Peyer's patch (tissue), 4 donors: ENCODE data around the gene MEA1. TPM values are rescaled to one million over a fixed set of nuclear protein-coding genes. Genes with fewer than 3 reads are reported as not detected.
"Not testable (repeated sequence)": the region's sequence is repeated elsewhere in the genome, so short reads cannot be mapped to it uniquely, and the experiment has no call there.

Experiments used
- DNase-seq, 3 donors: peaks; one replicate each; pipeline ENCODE4 v3.0.0-alpha.2; 2017 to 2019
- H3K27ac ChIP-seq, 4 donors: fragments of 200-600 bp; sonication (generic); one replicate each; pipeline ENCODE4 v1.5.1; 2016 to 2019
- H3K27me3 ChIP-seq, 2 donors: fragments of 200-600 bp; sonication (generic); one replicate each; pipeline ENCODE4 v1.5.1; 2019
- H3K36me3 ChIP-seq, 3 donors: fragments of 200-600 bp; sonication (generic); one replicate each; pipeline ENCODE4 v1.5.1; 2016 to 2019
- H3K4me1 ChIP-seq, 4 donors: fragments of 200-600 bp; sonication (generic); one replicate each; pipeline ENCODE4 v1.5.1; 2016 to 2019
- H3K4me3 ChIP-seq, 4 donors: fragments of 200-600 bp; sonication (generic); 1 replicate in 3 of 4; 2 replicates in 1 of 4; pipeline ENCODE4 v1.5.1; 2016 to 2019; ENCODE audit warnings: mild to moderate bottlenecking in 1 of 4
- H3K9me3 ChIP-seq, 4 donors: fragments of 200-600 bp; sonication (generic); one replicate each; pipeline ENCODE4 v1.5.1; 2016 to 2019; ENCODE audit warnings: mild to moderate bottlenecking in 1 of 4
- POLR2A ChIP-seq, 2 donors: fragments of 450-650 bp; IDR thresholded peaks; one replicate each; pipeline ENCODE4 v1.5.1; 2017; ENCODE audit warnings: antibody characterized with exemption in 2 of 2, mild to moderate bottlenecking in 2 of 2, moderate library complexity in 2 of 2
- total RNA-seq, 4 donors: library from RNA; depleted of rRNA; stranded (reverse); fragments of >200 nt; gene quantifications; one replicate each; pipeline ENCODE4 v1.1.0, GENCODE V29; 2016
- TF ChIP-seq, protein P1 (sequence below), 6 experiments: fragments of 450-650 bp in 4 of 6; fragments of 200-600 bp in 2 of 6; sonication (generic) in 1 of 6; IDR thresholded peaks; one replicate each; pipeline ENCODE4 v1.5.1; 2017 to 2019; ENCODE audit warnings: antibody characterized with exemption in 6 of 6, mild to moderate bottlenecking in 3 of 6, moderate library complexity in 1 of 6

The MEA1 gene
- total RNA-seq, 4 donors from 2014 or later, result 34.3 to 40.4 (median 36.1) TPM

DNA sequence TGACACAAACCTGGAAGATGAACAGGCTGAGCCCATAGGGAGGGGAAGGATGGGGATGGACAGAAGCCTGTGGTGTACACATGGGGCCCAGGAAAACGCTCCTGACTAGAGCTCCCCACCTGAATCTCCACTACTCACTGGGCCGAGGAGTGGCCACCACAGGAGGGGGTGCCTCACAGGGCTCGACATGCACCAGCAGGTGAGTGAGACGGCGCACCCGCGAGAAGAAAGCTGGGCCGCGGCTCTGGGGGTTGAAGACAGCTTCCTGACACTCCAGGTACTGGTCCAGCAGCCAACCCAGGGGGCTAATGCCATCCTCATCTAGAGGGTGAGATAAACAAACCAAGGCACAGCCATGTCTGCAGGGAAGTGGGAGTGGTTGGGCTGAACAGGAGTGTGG, 29.6 kb upstream of the MEA1 start:
- DNase-seq, result no peak
- Histone ChIP-seq H3K27ac (no peak overlapping the region), H3K27me3 (no peaks in the 10 kb centered on the region), H3K36me3 (peaks cover 0 to 82% (median 0%) of the 10 kb centered on the region in 3 donors), H3K4me1 (no peaks in the 10 kb centered on the region), H3K4me3 (no peak overlapping the region), H3K9me3 (no peaks in the 10 kb centered on the region)
- TF ChIP-seq POLR2A (IDR thresholded peaks at IDR 0.05), result no peak
- TF ChIP-seq, protein P1, sequence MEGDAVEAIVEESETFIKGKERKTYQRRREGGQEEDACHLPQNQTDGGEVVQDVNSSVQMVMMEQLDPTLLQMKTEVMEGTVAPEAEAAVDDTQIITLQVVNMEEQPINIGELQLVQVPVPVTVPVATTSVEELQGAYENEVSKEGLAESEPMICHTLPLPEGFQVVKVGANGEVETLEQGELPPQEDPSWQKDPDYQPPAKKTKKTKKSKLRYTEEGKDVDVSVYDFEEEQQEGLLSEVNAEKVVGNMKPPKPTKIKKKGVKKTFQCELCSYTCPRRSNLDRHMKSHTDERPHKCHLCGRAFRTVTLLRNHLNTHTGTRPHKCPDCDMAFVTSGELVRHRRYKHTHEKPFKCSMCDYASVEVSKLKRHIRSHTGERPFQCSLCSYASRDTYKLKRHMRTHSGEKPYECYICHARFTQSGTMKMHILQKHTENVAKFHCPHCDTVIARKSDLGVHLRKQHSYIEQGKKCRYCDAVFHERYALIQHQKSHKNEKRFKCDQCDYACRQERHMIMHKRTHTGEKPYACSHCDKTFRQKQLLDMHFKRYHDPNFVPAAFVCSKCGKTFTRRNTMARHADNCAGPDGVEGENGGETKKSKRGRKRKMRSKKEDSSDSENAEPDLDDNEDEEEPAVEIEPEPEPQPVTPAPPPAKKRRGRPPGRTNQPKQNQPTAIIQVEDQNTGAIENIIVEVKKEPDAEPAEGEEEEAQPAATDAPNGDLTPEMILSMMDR (IDR thresholded peaks at IDR 0.05), result no peak

DNA sequence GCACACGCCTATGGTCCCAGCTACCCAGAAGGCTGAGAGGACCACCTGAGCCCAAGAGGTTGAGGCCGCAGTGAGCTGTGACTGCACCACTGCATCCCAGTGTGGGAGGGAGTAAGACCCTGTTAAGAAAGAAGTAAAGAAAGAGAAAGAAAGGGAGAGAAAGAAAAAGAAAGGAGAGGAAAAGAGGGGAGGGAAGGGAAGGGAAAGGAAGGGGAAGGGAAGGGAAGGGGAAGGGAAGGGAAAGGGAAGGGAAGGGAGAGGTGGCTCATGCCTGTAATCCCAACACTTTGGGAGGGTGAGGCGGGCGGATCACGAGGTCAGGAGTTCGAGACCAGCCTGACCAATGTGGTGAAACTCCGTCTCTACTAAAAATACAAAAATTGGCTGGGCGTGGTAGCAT, 27.7 kb upstream of the MEA1 start:
- not testable (repeated sequence) for H3K4me3 ChIP-seq, DNase-seq, H3K27ac ChIP-seq, H3K9me3 ChIP-seq, H3K27me3 ChIP-seq, H3K4me1 ChIP-seq
- peaks cover 0 to 84% (median 0%) of the 10 kb centered on the region in 3 donors for H3K36me3 ChIP-seq

DNA sequence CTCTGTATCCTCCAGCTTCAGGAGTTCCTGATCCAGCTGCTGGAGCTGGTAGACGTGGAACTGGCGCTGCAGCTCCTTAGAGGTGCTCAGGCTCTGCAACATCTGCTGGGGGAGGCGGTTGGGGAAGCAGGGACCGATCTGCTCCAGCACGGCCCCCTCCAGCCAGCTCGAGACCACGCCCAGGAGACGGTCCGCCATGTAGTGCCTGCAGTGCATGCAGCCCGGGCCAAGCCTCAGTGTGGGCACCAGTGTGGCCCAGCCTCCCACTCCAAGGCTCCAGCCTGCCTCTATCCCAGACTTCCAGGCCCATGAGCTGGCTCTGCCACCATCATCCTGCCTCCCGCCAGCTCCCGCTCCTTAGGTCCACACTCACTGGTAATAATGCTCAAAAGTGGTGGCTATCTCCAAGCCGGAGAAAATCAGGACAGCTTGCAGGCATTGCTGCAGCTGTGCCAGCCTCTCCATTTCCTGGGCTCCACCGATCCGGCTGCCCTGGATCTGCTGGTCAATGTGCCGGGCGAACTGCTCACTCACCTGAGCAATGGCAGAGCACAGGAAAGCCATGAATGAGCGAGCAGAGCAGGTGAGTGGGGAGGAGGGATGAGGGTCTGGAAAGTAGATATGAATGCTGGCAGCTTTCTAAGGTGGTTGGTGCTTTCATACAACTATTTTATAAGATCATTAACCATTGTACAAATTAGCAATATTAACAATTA, 27.0 kb upstream of the MEA1 start:
- Histone ChIP-seq H3K27ac (no peak overlapping the region), H3K36me3 (peaks cover 0 to 83% (median 0%) of the 10 kb centered on the region in 3 donors)

DNA sequence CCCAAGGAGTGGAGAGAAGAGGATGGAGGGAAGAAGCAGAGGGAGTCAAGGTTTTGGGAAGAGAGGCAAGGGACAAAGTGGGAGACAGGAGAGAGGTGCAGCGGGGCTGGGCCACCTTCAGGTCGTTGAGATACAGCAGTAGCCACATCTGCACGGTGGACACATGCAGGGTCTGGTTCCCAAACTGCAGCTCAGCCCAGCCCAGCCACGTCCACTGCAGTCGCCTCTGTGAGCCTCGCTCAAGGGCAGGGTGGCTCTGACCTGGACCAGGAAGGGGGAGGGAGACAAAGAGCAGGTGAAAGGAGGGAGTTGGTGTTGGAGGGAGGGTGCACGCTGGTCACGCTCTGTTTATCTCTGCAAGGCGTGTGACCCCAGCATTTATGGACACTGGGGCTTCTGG, 25.0 kb upstream of the MEA1 start:
- no peak overlapping the region for H3K4me3 ChIP-seq
- TF ChIP-seq POLR2A (IDR thresholded peaks at IDR 0.05), result no peak
- TF ChIP-seq, protein P1 (IDR thresholded peaks at IDR 0.05), result no peak
- no peak overlapping the region for H3K27ac ChIP-seq
- H3K4me1 ChIP-seq, result no peaks in the 10 kb centered on the region
- peaks cover 0 to 81% (median 0%) of the 10 kb centered on the region in 3 donors for H3K36me3 ChIP-seq
- H3K27me3 ChIP-seq, result no peaks in the 10 kb centered on the region
- H3K9me3 ChIP-seq, result no peaks in the 10 kb centered on the region
- no peak for DNase-seq

More for the DNA sequence above, 27.0 kb upstream of the MEA1 start:
- no peaks in the 10 kb centered on the region for H3K4me1 ChIP-seq
- H3K27me3 ChIP-seq, result no peaks in the 10 kb centered on the region
- no peak for DNase-seq
- no peaks in the 10 kb centered on the region for H3K9me3 ChIP-seq
- no peak overlapping the region for H3K4me3 ChIP-seq
- TF ChIP-seq, protein P1 (IDR thresholded peaks at IDR 0.05), result no peak
- no peak for TF ChIP-seq POLR2A (IDR thresholded peaks at IDR 0.05)

DNA sequence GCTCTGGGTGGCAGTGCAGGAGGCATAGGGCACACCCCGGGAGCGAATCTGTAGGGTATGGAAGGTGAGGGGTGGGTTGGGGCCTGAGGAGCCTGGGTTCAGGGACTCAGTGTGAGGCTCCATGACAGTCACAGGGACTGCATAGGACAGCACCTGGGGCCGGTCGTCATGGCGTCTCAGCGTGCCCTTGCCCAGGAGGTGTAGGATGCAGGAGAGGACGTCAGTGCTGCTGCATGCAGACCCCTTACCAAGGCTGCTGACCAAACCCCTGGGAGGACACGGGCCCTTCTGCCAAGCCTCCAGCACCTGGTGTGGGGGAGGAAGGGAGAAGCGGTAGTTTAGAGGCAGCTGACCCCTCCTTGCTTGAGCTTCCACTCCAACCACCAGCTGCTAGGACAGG, 24.0 kb upstream of the MEA1 start:
- Histone ChIP-seq H3K9me3 (no peaks in the 10 kb centered on the region), H3K4me3 (no peak overlapping the region), H3K4me1 (no peaks in the 10 kb centered on the region), H3K27ac (no peak overlapping the region), H3K36me3 (peaks cover 0 to 71% (median 0%) of the 10 kb centered on the region in 3 donors), H3K27me3 (no peaks in the 10 kb centered on the region)
- TF ChIP-seq, protein P1 (IDR thresholded peaks at IDR 0.05), result no peak
- no peak for TF ChIP-seq POLR2A (IDR thresholded peaks at IDR 0.05)
- DNase-seq, result no peak

DNA sequence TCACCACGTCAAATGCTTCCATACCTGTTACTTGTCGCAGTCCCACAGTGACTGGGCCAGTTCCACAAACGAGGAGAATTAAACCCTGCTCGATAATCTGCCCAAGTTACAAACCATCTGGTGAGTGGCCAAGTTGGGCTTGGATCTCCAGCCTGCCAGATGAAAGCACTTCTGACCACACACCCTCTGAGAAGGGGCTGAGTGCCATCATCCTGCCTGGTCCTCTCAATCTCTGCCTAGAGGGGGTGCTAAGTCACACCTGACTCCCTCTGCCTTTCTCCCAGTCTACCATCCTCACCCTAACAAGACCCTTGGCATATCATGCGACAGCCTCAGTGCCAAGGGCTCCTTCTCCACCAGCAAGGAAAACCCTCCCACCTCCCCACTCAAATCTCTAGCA, 23.5 kb upstream of the MEA1 start:
- no peak overlapping the region for H3K4me3 ChIP-seq
- no peaks in the 10 kb centered on the region for H3K9me3 ChIP-seq
- H3K4me1 ChIP-seq, result no peaks in the 10 kb centered on the region
- DNase-seq, result no peak
- H3K27me3 ChIP-seq, result no peaks in the 10 kb centered on the region
- no peak overlapping the region for H3K27ac ChIP-seq
- H3K36me3 ChIP-seq, result peaks cover 0 to 70% (median 0%) of the 10 kb centered on the region in 3 donors
- TF ChIP-seq, protein P1 (IDR thresholded peaks at IDR 0.05), result no peak
- no peak for TF ChIP-seq POLR2A (IDR thresholded peaks at IDR 0.05)
